Measurements from ENCODE around the gene CFAP299. TPM values are rescaled to one million over a fixed set of nuclear protein-coding genes. Genes with fewer than 3 reads are reported as not detected.

CFAP299 gene
- total RNA-seq, 1 donor from 2014 or later: not detected

GRCh38 chr4:80809039-80809729 lies 473.7 kb downstream of the CFAP299 start:
- Mint-ChIP-seq H3K4me3 (ENCODE audit: unreplicated experiment) (no peak overlapping the region), H3K27ac (ENCODE audit: unreplicated experiment) (no peak overlapping the region), H3K27me3 (ENCODE audit: unreplicated experiment) (no peaks in the 10 kb centered on the region), H3K36me3 (ENCODE audit: low read depth, unreplicated experiment) (no peaks in the 10 kb centered on the region), H3K4me1 (ENCODE audit: unreplicated experiment) (no peaks in the 10 kb centered on the region), H3K9me3 (ENCODE audit: unreplicated experiment) (no peaks in the 10 kb centered on the region)
- no peak for DNase-seq (ENCODE audit: low spot score)
- TF ChIP-seq, protein P1, sequence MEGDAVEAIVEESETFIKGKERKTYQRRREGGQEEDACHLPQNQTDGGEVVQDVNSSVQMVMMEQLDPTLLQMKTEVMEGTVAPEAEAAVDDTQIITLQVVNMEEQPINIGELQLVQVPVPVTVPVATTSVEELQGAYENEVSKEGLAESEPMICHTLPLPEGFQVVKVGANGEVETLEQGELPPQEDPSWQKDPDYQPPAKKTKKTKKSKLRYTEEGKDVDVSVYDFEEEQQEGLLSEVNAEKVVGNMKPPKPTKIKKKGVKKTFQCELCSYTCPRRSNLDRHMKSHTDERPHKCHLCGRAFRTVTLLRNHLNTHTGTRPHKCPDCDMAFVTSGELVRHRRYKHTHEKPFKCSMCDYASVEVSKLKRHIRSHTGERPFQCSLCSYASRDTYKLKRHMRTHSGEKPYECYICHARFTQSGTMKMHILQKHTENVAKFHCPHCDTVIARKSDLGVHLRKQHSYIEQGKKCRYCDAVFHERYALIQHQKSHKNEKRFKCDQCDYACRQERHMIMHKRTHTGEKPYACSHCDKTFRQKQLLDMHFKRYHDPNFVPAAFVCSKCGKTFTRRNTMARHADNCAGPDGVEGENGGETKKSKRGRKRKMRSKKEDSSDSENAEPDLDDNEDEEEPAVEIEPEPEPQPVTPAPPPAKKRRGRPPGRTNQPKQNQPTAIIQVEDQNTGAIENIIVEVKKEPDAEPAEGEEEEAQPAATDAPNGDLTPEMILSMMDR (IDR thresholded peaks at IDR 0.05; ENCODE audit: unreplicated experiment): no peak

GRCh38 chr4:80811406-80811805 lies 475.9 kb downstream of the CFAP299 start:
- Mint-ChIP-seq H3K27me3 (ENCODE audit: unreplicated experiment) (no peaks in the 10 kb centered on the region), H3K4me1 (ENCODE audit: unreplicated experiment) (no peaks in the 10 kb centered on the region), H3K36me3 (ENCODE audit: low read depth, unreplicated experiment) (no peaks in the 10 kb centered on the region), H3K9me3 (ENCODE audit: unreplicated experiment) (no peaks in the 10 kb centered on the region), H3K27ac (ENCODE audit: unreplicated experiment) (no peak overlapping the region), H3K4me3 (ENCODE audit: unreplicated experiment) (no peak overlapping the region)
- no peak for DNase-seq (ENCODE audit: low spot score)
- TF ChIP-seq, protein P1 (IDR thresholded peaks at IDR 0.05; ENCODE audit: unreplicated experiment): no peak

GRCh38 chr4:80812145-80812544 lies 476.6 kb downstream of the CFAP299 start:
- no peak overlapping the region for H3K27ac Mint-ChIP-seq (ENCODE audit: unreplicated experiment)
- no peaks in the 10 kb centered on the region for H3K9me3 Mint-ChIP-seq (ENCODE audit: unreplicated experiment)
- H3K4me3 Mint-ChIP-seq (ENCODE audit: unreplicated experiment): no peak overlapping the region
- H3K4me1 Mint-ChIP-seq (ENCODE audit: unreplicated experiment): no peaks in the 10 kb centered on the region
- H3K27me3 Mint-ChIP-seq (ENCODE audit: unreplicated experiment): no peaks in the 10 kb centered on the region
- no peak for DNase-seq (ENCODE audit: low spot score)
- TF ChIP-seq, protein P1 (IDR thresholded peaks at IDR 0.05; ENCODE audit: unreplicated experiment): no peak
- no peaks in the 10 kb centered on the region for H3K36me3 Mint-ChIP-seq (ENCODE audit: low read depth, unreplicated experiment)

DNA sequence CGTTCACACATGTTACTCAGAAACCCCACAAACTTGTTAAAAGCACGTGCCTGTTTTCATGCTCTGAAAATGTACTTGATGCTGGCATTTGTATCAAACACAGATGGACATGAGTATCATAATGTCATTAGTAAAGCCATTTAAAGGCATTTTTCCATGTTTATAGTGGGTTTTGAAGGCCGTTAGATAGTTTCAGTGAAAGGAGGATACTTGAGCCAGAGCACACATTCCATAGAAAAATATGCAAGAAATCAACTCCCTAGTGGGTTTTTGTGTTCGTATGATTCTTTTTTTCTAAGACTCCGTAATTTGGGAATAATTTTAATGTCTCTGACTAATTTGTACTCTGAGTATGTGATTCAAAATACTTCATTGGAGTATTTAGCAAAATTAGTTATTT lies 478.7 kb downstream of the CFAP299 start:
- TF ChIP-seq, protein P1 (IDR thresholded peaks at IDR 0.05; ENCODE audit: unreplicated experiment): no peak
- no peaks in the 10 kb centered on the region for H3K27me3 Mint-ChIP-seq (ENCODE audit: unreplicated experiment)
- no peaks in the 10 kb centered on the region for H3K4me1 Mint-ChIP-seq (ENCODE audit: unreplicated experiment)
- H3K4me3 Mint-ChIP-seq (ENCODE audit: unreplicated experiment): no peak overlapping the region
- no peak overlapping the region for H3K27ac Mint-ChIP-seq (ENCODE audit: unreplicated experiment)
- H3K9me3 Mint-ChIP-seq (ENCODE audit: unreplicated experiment): no peaks in the 10 kb centered on the region
- no peak for DNase-seq (ENCODE audit: low spot score)
- H3K36me3 Mint-ChIP-seq (ENCODE audit: low read depth, unreplicated experiment): no peaks in the 10 kb centered on the region

Data from endothelial cell (in vitro differentiated cells).